GM23338 (cell line): ENCODE data around the gene TTC9C. TPM values are rescaled to one million over a fixed set of nuclear protein-coding genes. Genes with fewer than 3 reads are reported as not detected.

ENCODE experiments used
- ATAC-seq: fragments of 200-7000 bp; cut with Tn5 transposase; 3 replicates; pipeline ENCODE4 v1.9.1; 2020
- DNase-seq: peaks from one replicate; pipeline ENCODE4 v3.0.0-alpha.2; 2015; ENCODE audit warnings: low spot score
- H2AFZ ChIP-seq: fragments of 200-600 bp; sonication (generic); 2 replicates; pipeline ENCODE4 v1.8.0; 2016; ENCODE audit warnings: antibody characterized with exemption, mild to moderate bottlenecking, moderate library complexity
- H3F3A ChIP-seq: fragments of 200-600 bp; sonication (generic); replicated peaks from 2 replicates; pipeline ENCODE4 v1.8.0; 2017; ENCODE audit warnings: antibody characterized with exemption, mixed run types, low read depth
- H3K27ac ChIP-seq: fragments of 200-600 bp; sonication (generic); 2 replicates; pipeline ENCODE4 v1.6.1; 2016; ENCODE audit warnings: low read depth
- H3K27me3 ChIP-seq: fragments of 200-600 bp; sonication (generic); 2 replicates; pipeline ENCODE4 v1.8.0; 2016; ENCODE audit warnings: mild to moderate bottlenecking, mixed run types, moderate library complexity; ENCODE audit not compliant: insufficient read depth
- H3K36me3 ChIP-seq: fragments of 200-600 bp; sonication (generic); 2 replicates; pipeline ENCODE4 v1.8.0; 2016; ENCODE audit warnings: mild to moderate bottlenecking; ENCODE audit not compliant: insufficient read depth
- H3K4me1 ChIP-seq: fragments of 200-600 bp; sonication (generic); 2 replicates; pipeline ENCODE4 v1.8.0; 2016; ENCODE audit warnings: mild to moderate bottlenecking, moderate library complexity; ENCODE audit not compliant: insufficient read depth
- H3K4me2 ChIP-seq: fragments of 200-600 bp; sonication (generic); 2 replicates; pipeline ENCODE4 v1.7.1; 2017; ENCODE audit warnings: mixed run types
- H3K4me3 ChIP-seq: fragments of 200-600 bp; sonication (generic); 2 replicates; pipeline ENCODE4 v1.6.1; 2016; ENCODE audit warnings: mixed run types
- H3K79me2 ChIP-seq: fragments of 200-600 bp; sonication (generic); replicated peaks from 2 replicates; pipeline ENCODE4 v1.8.0; 2017; ENCODE audit warnings: mild to moderate bottlenecking; ENCODE audit not compliant: insufficient read depth
- H3K9me2 ChIP-seq: fragments of 200-600 bp; sonication (generic); 2 replicates; pipeline ENCODE4 v1.8.0; 2017; ENCODE audit not compliant: insufficient read depth
- H4K20me1 ChIP-seq: fragments of 200-600 bp; sonication (generic); replicated peaks from 2 replicates; pipeline ENCODE4 v1.8.0; 2017; ENCODE audit warnings: mild to moderate bottlenecking; ENCODE audit not compliant: insufficient read depth
- H3K27ac Mint-ChIP-seq: 2 replicates; pipeline ENCODE4 v1.8.0; 2020; ENCODE audit warnings: inconsistent platforms, mild to moderate bottlenecking, moderate library complexity, mixed read lengths
- H3K27me3 Mint-ChIP-seq: 3 replicates; pipeline ENCODE4 v1.8.0; 2022; ENCODE audit warnings: low read depth, mild to moderate bottlenecking, moderate library complexity, mixed read lengths, inconsistent platforms; ENCODE audit not compliant: insufficient read depth, poor library complexity
- H3K36me3 Mint-ChIP-seq: 3 replicates; pipeline ENCODE4 v1.8.0; 2021; ENCODE audit warnings: low read depth, mild to moderate bottlenecking, inconsistent platforms, moderate library complexity, mixed read lengths
- H3K4me1 Mint-ChIP-seq: 3 replicates; pipeline ENCODE4 v1.8.0; 2020; ENCODE audit warnings: mild to moderate bottlenecking, inconsistent platforms, mixed read lengths
- H3K4me3 Mint-ChIP-seq: 3 replicates; pipeline ENCODE4 v1.8.0; 2021; ENCODE audit warnings: moderate library complexity, mild to moderate bottlenecking, inconsistent platforms, mixed read lengths
- H3K9me3 Mint-ChIP-seq: 3 replicates; pipeline ENCODE4 v1.8.0; 2020; ENCODE audit warnings: moderate library complexity, mild to moderate bottlenecking, inconsistent platforms, mixed read lengths
- CREB1 ChIP-seq: fragments of 250-450 bp; sonication (Bioruptor Pico); IDR thresholded peaks from 2 replicates; pipeline ENCODE4 v1.5.0; 2020; ENCODE audit warnings: low read depth, mild to moderate bottlenecking, moderate library complexity
- ETS1 ChIP-seq: IDR thresholded peaks from 2 replicates; pipeline ENCODE4 v1.6.1; 2016; ENCODE audit warnings: antibody characterized with exemption
- EZH2 ChIP-seq: fragments of 200-600 bp; sonication (generic); IDR thresholded peaks from one replicate; pipeline ENCODE4 v1.8.0; 2017; ENCODE audit warnings: antibody characterized with exemption, mild to moderate bottlenecking, low read depth; ENCODE audit not compliant: unreplicated experiment
- EZH2phosphoT487 ChIP-seq: fragments of 200-600 bp; sonication (generic); IDR thresholded peaks from one replicate; pipeline ENCODE4 v1.8.1; 2018; ENCODE audit warnings: antibody characterized with exemption; ENCODE audit not compliant: unreplicated experiment
- NANOG ChIP-seq: IDR thresholded peaks from 2 replicates; pipeline ENCODE4 v1.6.1; 2016; ENCODE audit warnings: antibody characterized with exemption, borderline replicate concordance
- POLR2AphosphoS5 ChIP-seq: IDR thresholded peaks from 2 replicates; pipeline ENCODE4 v1.6.1; 2016; ENCODE audit warnings: antibody characterized with exemption, low read depth
- REST ChIP-seq: IDR thresholded peaks from one replicate; pipeline ENCODE4 v1.6.1; 2018; ENCODE audit warnings: antibody characterized with exemption; ENCODE audit not compliant: unreplicated experiment
- STAT1 ChIP-seq: IDR thresholded peaks from one replicate; pipeline ENCODE4 v1.6.1; 2016; ENCODE audit warnings: antibody characterized with exemption; ENCODE audit not compliant: unreplicated experiment
- ZNF462 ChIP-seq: fragments of 250-450 bp; sonication (Bioruptor Pico); IDR thresholded peaks from 2 replicates; pipeline ENCODE4 v1.5.0; 2020; ENCODE audit warnings: mild to moderate bottlenecking, moderate library complexity
- polyA plus RNA-seq: library from polyadenylated mRNA; unstranded; fragments of >200 nt; fragmentation: Nextera tagmentation; extraction: Ambion mirVana; gene quantifications from 2 replicates; pipeline ENCODE4 v1.2.1, GENCODE V29; 2016
- total RNA-seq: library from RNA; depleted of rRNA; stranded (reverse); fragments of >200 nt; shearing (Covaris generic); gene quantifications from 2 replicates; pipeline ENCODE4 v1.2.3, GENCODE V29; 2014

The TTC9C gene
- total and polyA plus RNA-seq, 2 experiments from 2014 or later, result 27.5 to 42.0 TPM

- peaks cover 30% of the 10 kb centered on the region for H3F3A ChIP-seq
- peaks cover 3% of the 10 kb centered on the region; the same call in 1 of the 2 replicates for H4K20me1 ChIP-seq
- no peaks in the 10 kb centered on the region; the same call in 2 of the 3 replicates for H3K9me3 Mint-ChIP-seq
- H3K27me3 Mint-ChIP-seq, result peaks cover 17% of the 10 kb centered on the region
- H3K36me3 ChIP-seq, result peaks cover 14% of the 10 kb centered on the region
- peak overlapping the region; percentile 95 for H3K27ac ChIP-seq
- DNase-seq, result peak; percentile 59
- H3K4me3 ChIP-seq, result peak overlapping the region; percentile 89
- peaks cover 9% of the 10 kb centered on the region; the same call in 1 of the 2 replicates for H3K4me1 ChIP-seq
- H2AFZ ChIP-seq, result no peak overlapping the region
- H3K36me3 Mint-ChIP-seq, result peaks cover 33% of the 10 kb centered on the region
- peak overlapping the region; percentile 92 for H3K27ac Mint-ChIP-seq
- peaks cover 14% of the 10 kb centered on the region for H3K4me1 Mint-ChIP-seq
- peak overlapping the region; percentile 76 for H3K4me2 ChIP-seq
- peak; percentile 25 for ATAC-seq
- TF ChIP-seq NANOG, result no peak
- no peak for TF ChIP-seq EZH2
- TF ChIP-seq ETS1, result no peak
- H3K9me2 ChIP-seq, result no peaks in the 10 kb centered on the region
- peaks cover 31% of the 10 kb centered on the region for H3K79me2 ChIP-seq
- no peaks in the 10 kb centered on the region for H3K27me3 ChIP-seq
- H3K4me3 Mint-ChIP-seq, result peak overlapping the region; percentile 90
These were observed 42.5 kb downstream of the TTC9C start for GRCh38 chr11:62770778-62771143.

GRCh38 chr11:62771144-62772021 lies 43.1 kb downstream of the TTC9C start, which contains the start of gene TAF6L:
TSS of gene TAF6L (plus strand) at chr11:62771396. CDS start at chr11:62775784, 4,388 bp downstream.
- peak within 1 kb of the TSS; percentile 97 for H3K27ac Mint-ChIP-seq
- H3K9me2 ChIP-seq, result no peaks in the 10 kb centered on the region
- peaks cover 25% of the 10 kb centered on the region for H3F3A ChIP-seq
- ATAC-seq, result peak; percentile 84
- H3K36me3 ChIP-seq, result peaks cover 16% of the 10 kb centered on the region
- peak within 1 kb of the TSS; percentile 76 for H3K4me2 ChIP-seq
- H3K4me3 ChIP-seq, result peak within 1 kb of the TSS; percentile 89
- peak; percentile 99 for DNase-seq
- peaks cover 9% of the 10 kb centered on the region; the same call in 1 of the 2 replicates for H3K4me1 ChIP-seq
- H3K9me3 Mint-ChIP-seq, result no peaks in the 10 kb centered on the region; the same call in 2 of the 3 replicates
- peaks cover 14% of the 10 kb centered on the region for H3K27me3 Mint-ChIP-seq
- peaks cover 34% of the 10 kb centered on the region for H3K36me3 Mint-ChIP-seq
- peak within 1 kb of the TSS; percentile 95 for H3K27ac ChIP-seq
- H3K4me3 Mint-ChIP-seq, result peak within 1 kb of the TSS; percentile 90
- peak within 1 kb of the TSS; percentile 58; the same call in 1 of the 2 replicates for H2AFZ ChIP-seq
- peaks cover 14% of the 10 kb centered on the region for H3K4me1 Mint-ChIP-seq
- peaks cover 31% of the 10 kb centered on the region for H3K79me2 ChIP-seq
- H4K20me1 ChIP-seq, result peaks cover 3% of the 10 kb centered on the region; the same call in 1 of the 2 replicates
- no peaks in the 10 kb centered on the region for H3K27me3 ChIP-seq
- TF ChIP-seq EZH2phosphoT487 (no peak), STAT1 (no peak), REST (no peak), ZNF462 (CRISPR knock-in tag) (no peak), POLR2AphosphoS5 (peak; percentile 49; the same call in 1 of the 2 replicates), CREB1 (CRISPR knock-in tag) (peak; percentile 38; the same call in 1 of the 2 replicates)
